Forelimb muscle (tissue), 1 donor: ENCODE measurements around the gene CCDC88C. TPM values are rescaled to one million over a fixed set of nuclear protein-coding genes. Genes with fewer than 3 reads are reported as not detected.

Experiments
- DNase-seq: peaks from one replicate; pipeline ENCODE4 v3.0.0-alpha.2; 2013; ENCODE audit warnings: low read depth
- polyA plus RNA-seq: library from polyadenylated mRNA; unstranded; fragments of 120-200 nt; gene quantifications from one replicate; pipeline ENCODE4 v1.2.1, GENCODE V29; 2013; ENCODE audit not compliant: insufficient read length

Gene CCDC88C
- polyA plus RNA-seq, 1 donor = 14.0 TPM

GRCh38 chr14:91344096-91344495 is 73.5 kb downstream of the CCDC88C start:
- no peak for DNase-seq

GRCh38 chr14:91343051-91343450 is 74.6 kb downstream of the CCDC88C start:
- no peak for DNase-seq

- no peak for DNase-seq
Measured at GRCh38 chr14:91342206-91342760, 75.3 kb downstream of the CCDC88C start.

DNA sequence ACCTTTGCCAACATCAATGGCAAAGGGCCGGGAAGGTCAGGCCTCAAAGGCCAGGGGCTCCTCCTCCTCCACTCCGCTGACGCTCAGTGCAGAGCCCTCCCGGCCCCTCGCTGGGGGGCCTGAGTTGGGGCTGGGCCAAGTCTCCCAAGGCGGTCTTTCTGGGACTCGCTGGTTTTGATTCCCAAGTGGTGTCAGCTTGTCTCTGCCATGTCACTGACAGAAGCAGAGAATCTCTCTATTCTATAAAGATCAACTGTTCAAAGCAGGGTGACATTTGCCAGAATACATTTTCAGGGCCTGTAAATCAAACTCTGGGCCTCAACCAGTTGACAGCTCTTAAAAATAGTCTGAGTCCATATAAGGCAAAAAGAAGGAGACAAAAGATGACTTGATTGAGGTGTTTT is 75.9 kb downstream of the CCDC88C start:
- DNase-seq = no peak

- DNase-seq = no peak
Measured at GRCh38 chr14:91341334-91341733, 76.3 kb downstream of the CCDC88C start.

GRCh38 chr14:91339671-91340369 is 77.8 kb downstream of the CCDC88C start:
- DNase-seq = no peak

- no peak for DNase-seq
Measured at GRCh38 chr14:91339076-91339475, 78.5 kb downstream of the CCDC88C start.

DNA sequence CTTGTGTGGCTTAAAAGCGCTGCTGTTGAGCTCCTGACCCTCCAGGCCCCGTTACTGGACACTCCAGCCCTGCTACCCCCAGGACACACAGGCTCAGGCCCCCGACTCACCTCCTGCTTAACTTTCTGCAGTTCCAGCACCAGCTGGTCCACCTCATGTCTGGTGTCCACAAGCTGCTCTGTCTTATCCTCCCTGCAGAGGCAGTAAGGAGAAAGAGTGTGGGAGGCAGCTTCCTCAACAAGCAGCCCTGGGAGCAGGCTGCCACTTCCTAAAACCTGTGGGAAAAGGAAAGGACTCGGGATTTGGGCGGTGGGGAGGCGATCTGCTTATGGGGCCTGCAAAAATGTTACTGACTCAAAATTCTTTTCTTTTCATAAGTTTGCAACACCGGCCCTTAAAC is 79.2 kb downstream of the CCDC88C start:
- DNase-seq = no peak

- DNase-seq = no peak
Measured at GRCh38 chr14:91337699-91338335, 79.8 kb downstream of the CCDC88C start.

GRCh38 chr14:91336093-91336450 is 81.5 kb downstream of the CCDC88C start:
- DNase-seq = no peak

GRCh38 chr14:91335191-91336092 is 82.2 kb downstream of the CCDC88C start:
- DNase-seq = no peak

GRCh38 chr14:91333650-91334039 is 84.0 kb downstream of the CCDC88C start:
- DNase-seq = no peak

DNA sequence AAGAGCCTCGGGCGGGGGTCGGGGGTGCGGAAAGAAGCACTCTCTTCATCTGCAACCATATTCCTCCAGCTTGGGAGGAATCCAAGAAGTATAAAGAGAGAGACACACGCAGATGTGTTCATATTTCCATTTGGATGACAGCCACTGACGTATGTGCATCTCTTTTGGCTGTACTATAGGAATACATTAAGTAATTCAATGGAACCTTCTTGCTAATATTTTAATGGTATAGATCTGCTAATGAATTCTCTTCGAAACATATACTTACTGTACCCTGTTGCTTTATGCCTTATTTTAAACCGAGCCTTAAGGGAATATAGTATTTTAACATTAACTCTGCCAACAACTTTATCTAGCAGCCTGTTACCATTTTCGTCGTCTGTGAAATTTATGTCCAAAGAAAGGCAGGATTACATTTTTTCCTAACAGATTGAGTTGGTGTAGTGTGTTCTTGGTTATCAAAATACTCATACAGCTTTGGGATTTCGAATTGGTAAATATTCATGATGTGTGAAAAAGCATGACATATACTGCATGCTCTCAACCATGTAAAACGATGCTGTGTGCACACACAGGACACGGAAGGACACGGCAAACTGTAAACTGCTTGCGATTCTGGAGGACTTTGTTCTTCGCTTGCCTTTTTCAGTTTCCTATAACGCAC is 84.5 kb downstream of the CCDC88C start:
- DNase-seq = peak; percentile 88

DNA sequence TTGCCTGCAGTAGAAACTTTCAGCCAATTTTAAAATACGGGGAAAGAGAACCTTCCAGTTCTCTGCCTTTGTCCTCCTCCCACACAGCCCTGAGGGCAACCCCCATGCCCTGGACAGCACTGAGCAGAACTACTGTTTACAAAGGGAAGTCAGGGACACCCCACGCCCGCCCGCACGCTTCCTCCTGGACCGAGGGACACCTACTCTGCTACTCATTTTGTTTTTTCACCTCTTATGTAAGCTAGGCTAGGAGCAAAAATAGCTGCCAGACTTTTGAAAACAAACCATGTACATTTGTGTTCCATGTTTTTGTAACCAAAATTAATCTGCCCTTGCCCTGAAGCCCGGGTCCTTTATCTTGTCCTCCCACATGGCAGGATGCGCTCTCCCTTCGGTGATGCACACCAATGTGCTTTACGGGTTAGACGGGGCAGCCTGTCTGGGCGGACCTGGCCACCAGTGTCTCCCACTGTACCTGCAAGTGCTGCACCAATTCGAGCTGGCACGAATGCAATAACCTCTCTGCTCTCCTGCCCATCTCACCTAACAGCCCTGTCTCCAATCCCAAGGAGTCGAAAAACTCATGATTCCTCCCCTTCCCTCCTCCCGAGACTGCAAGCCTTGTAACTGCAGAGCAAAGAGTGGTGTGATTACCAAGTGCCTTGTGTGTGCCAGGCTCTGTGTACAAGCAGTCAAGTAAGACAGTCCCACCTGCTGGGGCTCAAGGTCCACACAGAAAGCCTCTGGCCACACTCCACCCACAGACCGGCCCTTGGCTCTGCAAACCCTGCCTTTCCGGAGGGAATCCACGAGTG is 85.2 kb downstream of the CCDC88C start:
- DNase-seq = no peak

- no peak for DNase-seq
Measured at GRCh38 chr14:91331721-91332120, 85.9 kb downstream of the CCDC88C start.

DNA sequence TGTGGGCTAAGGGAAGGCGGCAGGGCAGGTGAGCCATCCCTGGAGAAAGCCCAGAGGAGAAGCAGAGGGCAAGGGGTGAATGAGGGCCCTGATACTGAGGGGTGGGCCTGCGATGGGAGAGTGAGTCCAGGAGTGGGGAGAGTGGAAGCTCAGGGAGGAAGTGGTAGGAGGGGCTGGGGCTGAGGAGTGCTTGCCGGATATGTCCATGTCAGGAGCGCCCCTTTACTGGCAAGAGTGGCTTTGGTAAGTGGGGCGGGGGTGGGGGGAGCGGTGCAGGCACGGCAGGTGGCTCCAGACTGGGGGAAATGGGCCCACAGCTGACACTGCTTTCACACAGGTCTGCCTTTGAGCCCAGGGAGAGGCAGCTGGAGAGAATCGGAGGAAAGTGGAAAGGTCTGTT is 86.8 kb downstream of the CCDC88C start:
- DNase-seq = no peak

DNA sequence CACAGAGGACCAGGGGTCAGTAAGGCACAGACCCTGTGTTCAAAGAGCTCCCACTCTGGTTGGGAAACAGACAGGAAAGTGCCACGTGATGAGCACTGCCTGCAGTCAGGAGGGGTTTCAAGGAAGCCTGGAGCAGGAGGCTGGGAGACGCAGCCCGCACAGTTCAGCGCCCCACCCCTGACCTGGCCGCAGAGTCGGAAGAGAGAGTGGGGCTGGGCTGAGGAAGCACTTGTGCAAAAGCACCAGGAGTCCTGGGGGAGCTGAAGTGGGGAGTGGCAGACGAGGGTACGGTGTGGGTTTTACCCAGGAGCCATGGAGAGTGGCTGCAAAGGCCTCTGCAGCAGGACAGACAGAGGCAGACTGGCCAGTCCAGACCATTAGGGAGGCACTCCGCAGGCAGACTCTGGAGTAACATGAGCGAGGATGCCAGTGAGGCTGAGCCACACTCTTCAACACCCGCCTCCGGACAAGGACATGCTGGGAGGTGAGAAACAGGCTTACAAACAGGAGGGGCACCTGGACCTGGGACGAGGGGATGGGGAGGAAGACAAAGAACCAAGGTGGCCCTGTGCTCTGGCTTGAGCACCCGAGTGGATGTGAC is 87.4 kb downstream of the CCDC88C start:
- no peak for DNase-seq

GRCh38 chr14:91329486-91330014 is 88.1 kb downstream of the CCDC88C start:
- no peak for DNase-seq

GRCh38 chr14:91328313-91329050 is 89.1 kb downstream of the CCDC88C start:
- DNase-seq = no peak
